ENCODE measurements around the gene KDM4B. TPM values are rescaled to one million over a fixed set of nuclear protein-coding genes. Genes with fewer than 3 reads are reported as not detected.

KDM4B gene
- total RNA-seq, 4 donors from 2014 or later: 14.0 to 39.9 (median 19.5) TPM

GRCh38 chr19:5030136-5030820, 61.4 kb downstream of the KDM4B start:
- intact Hi-C loops (cut with DNase I): loop anchor here (5.0 kb wide), 1 partner anchor 218 kb away; no protein-coding TSS in a partner anchor
- H3K4me1 ChIP-seq: peaks cover 3 to 36% (median 15%) of the 10 kb centered on the region in 3 donors

GRCh38 chr19:5030822-5031221, 61.9 kb downstream of the KDM4B start:
- intact Hi-C loops (cut with DNase I): loop anchor here (5.0 kb wide), 1 partner anchor 219 kb away; no protein-coding TSS in a partner anchor
- 100% methylated on average over 2 of the region's 13 CpGs; no CpG with 5 or more reads in 1 of the 2 donors for WGBS, 2 donors

More at GRCh38 chr19:5030136-5030820, 61.4 kb downstream of the KDM4B start:
- H3K9me3 ChIP-seq: no peaks in the 10 kb centered on the region
- DNase-seq: no peak
- no peak overlapping the region for H3K4me3 ChIP-seq
- peak overlapping the region in 1 of 4 donors; percentile 5 for H3K27ac ChIP-seq
- H3K27me3 ChIP-seq: no peaks in the 10 kb centered on the region
- no peak for TF ChIP-seq POLR2A (IDR thresholded peaks at IDR 0.05)
- no peak for TF ChIP-seq CTCF (IDR thresholded peaks at IDR 0.05)
- H3K36me3 ChIP-seq: peaks cover 0 to 38% (median 22%) of the 10 kb centered on the region in 3 donors
- WGBS, 2 donors: 77 to 81% methylated on average over 8 to 12 of the region's 15 CpGs

GRCh38 chr19:5031231-5032100, 62.6 kb downstream of the KDM4B start:
- Histone ChIP-seq H3K36me3 (peaks cover 0 to 49% (median 22%) of the 10 kb centered on the region in 3 donors), H3K4me1 (peaks cover 7 to 34% (median 12%) of the 10 kb centered on the region in 3 donors), H3K27me3 (no peaks in the 10 kb centered on the region), H3K9me3 (no peaks in the 10 kb centered on the region), H3K27ac (no peak overlapping the region), H3K4me3 (no peak overlapping the region)
- peak; percentile 19 for DNase-seq
- 47 to 75% methylated on average over 9 to 15 of the region's 29 CpGs for WGBS, 2 donors
- intact Hi-C loops (cut with DNase I): loop anchor here (5.0 kb wide), 1 partner anchor 219 kb away; no protein-coding TSS in a partner anchor
- TF ChIP-seq POLR2A (IDR thresholded peaks at IDR 0.05) (no peak), CTCF (IDR thresholded peaks at IDR 0.05) (peak; percentile 85 to 96 (median 94))

More at GRCh38 chr19:5030822-5031221, 61.9 kb downstream of the KDM4B start:
- H3K36me3 ChIP-seq: peaks cover 0 to 43% (median 22%) of the 10 kb centered on the region in 3 donors
- H3K27me3 ChIP-seq: no peaks in the 10 kb centered on the region
- H3K27ac ChIP-seq: no peak overlapping the region
- TF ChIP-seq POLR2A (IDR thresholded peaks at IDR 0.05): no peak
- no peak for TF ChIP-seq CTCF (IDR thresholded peaks at IDR 0.05)
- H3K4me3 ChIP-seq: no peak overlapping the region
- no peak for DNase-seq
- peaks cover 3 to 33% (median 15%) of the 10 kb centered on the region in 3 donors for H3K4me1 ChIP-seq
- H3K9me3 ChIP-seq: no peaks in the 10 kb centered on the region

- no peaks in the 10 kb centered on the region for H3K27me3 ChIP-seq
- H3K36me3 ChIP-seq: peaks cover 0 to 55% (median 22%) of the 10 kb centered on the region in 3 donors
- 85 to 94% methylated on average over 12 to 19 of the region's 52 CpGs for WGBS, 2 donors
- H3K27ac ChIP-seq: no peak overlapping the region
- DNase-seq: no peak
- TF ChIP-seq POLR2A (IDR thresholded peaks at IDR 0.05): no peak
- TF ChIP-seq CTCF (IDR thresholded peaks at IDR 0.05): no peak
- intact Hi-C loops (cut with DNase I): loop anchor here (5.0 kb wide), 1 partner anchor 220 kb away; no protein-coding TSS in a partner anchor
- peaks cover 15 to 34% (median 18%) of the 10 kb centered on the region in 3 donors for H3K4me1 ChIP-seq
- H3K9me3 ChIP-seq: no peaks in the 10 kb centered on the region
- H3K4me3 ChIP-seq: no peak overlapping the region
These were observed 63.4 kb downstream of the KDM4B start for GRCh38 chr19:5032101-5032967.
